GM18526 (cell line): ENCODE data around the gene SERPIND1.

Source experiments
- POLR2A ChIP-seq: IDR thresholded peaks from 3 replicates; pipeline ENCODE4 v1.6.1; 2011; ENCODE audit not compliant: insufficient read length; ENCODE audit errors: extremely low read depth

The SERPIND1 gene

DNA sequence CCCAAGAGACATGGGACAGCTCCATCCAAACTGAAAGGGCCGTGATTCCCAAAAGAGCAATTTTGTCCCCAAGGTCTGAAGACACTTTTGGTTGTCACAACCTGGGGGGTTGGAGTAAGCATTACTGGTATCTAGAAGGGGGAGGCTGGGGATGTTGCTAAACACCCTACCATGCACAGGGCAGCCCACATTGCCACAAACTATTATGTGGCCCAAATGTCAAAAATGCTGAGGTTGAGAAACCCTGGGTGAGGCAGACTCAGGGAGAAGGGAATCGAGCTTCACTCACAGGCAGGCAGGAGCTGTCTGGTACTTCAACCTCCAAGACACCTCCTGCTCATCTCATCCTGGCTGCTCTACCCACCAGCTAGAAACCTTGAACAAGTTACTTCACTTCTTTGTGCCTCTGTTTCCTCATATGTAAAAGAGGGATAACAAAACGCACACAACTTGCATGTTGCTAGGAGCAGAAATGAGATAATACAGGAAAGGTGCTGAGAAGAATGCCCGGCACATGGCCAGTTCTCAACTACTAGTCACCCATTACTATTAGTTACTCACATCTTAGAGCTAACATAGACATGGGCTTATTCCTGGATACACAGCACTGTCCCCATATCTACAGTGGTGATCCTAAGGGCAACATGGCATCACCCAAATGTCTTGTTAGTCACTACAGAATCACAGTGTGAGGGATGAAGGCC is 8.8 kb downstream of the SERPIND1 start:
- TF ChIP-seq POLR2A, result no peak

DNA sequence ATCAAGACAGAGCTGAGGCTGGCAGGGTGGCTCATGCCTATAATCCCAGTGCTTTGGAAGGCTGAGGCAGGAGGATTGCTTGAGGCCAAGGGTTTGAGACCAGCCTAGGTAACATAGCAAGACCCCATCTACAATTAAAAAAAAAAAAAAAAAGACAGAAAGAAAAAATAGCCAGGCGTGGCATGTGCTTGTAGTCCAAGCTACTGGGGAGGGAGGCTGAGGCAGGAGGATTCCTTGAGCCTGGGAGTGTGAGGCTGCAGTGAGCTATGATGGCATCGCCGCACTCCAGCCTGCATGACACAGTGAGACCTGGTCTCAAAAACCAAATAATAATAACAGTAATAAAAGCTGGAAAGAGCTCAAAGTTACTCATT is 9.4 kb downstream of the SERPIND1 start:
- no peak for TF ChIP-seq POLR2A

DNA sequence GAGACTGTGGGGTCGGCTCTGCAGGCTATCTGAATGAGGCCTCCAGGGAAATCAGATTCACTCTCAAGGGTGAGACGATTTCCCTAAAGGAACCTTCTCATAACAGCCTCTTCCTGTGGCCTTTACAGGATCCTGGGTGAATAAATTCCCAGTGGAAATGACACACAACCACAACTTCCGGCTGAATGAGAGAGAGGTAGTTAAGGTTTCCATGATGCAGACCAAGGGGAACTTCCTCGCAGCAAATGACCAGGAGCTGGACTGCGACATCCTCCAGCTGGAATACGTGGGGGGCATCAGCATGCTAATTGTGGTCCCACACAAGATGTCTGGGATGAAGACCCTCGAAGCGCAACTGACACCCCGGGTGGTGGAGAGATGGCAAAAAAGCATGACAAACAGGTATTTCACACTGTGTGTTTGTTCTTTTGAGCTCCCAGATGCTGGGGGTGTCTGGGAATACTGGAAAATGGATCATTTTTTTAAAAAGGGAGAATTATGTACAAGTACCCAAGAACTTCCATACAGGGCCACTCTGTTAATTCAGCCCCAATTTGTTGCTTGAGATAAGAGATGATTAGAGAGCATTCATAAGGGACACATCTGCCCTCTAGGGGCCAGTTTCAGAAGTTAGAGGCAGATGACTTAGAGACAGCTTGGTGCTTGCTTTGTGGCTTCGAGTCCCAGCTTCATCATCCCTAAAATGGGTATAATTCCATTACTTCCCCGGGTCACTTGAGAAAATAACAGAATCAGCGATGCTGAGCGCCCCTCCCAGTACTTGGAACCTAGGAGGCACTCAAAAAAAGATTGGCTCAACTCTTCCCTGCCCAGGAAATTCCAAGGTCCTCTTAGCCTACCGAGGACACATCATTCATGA is 10.2 kb downstream of the SERPIND1 start:
- TF ChIP-seq POLR2A, result no peak

DNA sequence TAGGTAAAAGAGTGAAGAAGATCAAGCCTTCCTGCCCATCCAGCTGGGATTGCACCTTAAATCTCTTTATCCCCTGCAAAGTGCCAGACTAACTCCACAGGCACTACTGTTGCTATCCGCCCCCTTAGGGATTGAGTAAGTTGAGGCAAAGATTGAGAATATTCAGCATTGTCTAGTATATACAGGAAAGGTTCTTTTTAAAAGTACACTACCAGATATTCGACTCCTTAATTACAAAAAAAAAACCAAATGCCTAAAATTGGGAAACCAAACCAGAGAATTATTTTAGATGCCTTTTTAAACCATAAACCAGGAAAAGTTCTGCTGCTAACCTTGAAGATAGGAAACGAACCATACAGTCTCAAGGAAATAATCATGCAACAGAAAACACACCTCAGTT is 11.5 kb downstream of the SERPIND1 start:
- no peak for TF ChIP-seq POLR2A

DNA sequence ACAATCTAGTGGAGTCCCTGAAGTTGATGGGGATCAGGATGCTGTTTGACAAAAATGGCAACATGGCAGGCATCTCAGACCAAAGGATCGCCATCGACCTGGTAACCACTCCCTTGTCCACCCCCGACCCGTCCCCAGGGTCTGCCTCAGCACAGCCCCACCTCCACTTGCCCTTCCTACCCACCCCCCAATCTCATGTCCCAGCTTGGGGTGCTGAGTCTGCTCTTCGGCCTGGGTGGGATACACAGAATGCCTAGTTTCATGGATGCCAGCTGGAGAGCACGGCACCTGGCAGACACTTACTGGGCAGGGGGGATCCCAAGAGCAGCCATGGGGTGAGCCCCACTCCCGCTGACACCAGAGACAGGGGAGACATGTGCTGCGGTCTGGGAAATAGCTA is 12.1 kb downstream of the SERPIND1 start:
- TF ChIP-seq POLR2A, result no peak

DNA sequence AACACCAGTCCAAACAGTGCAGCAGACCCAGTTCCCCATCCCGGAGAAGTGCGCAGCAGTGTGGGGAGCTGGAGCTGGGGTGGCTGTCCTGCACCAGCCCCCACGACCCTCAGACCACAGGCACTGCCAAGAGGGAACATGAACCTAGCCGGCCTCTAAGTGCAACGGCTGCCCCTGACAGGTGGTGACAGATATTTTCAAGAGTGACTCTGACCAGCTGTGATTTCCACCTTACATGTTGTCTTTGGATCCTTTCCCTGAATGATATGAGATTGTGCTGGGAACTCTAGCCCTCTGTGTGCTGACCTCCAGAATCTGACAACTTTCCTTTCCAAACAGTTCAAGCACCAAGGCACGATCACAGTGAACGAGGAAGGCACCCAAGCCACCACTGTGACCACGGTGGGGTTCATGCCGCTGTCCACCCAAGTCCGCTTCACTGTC is 12.6 kb downstream of the SERPIND1 start:
- TF ChIP-seq POLR2A, result no peak

DNA sequence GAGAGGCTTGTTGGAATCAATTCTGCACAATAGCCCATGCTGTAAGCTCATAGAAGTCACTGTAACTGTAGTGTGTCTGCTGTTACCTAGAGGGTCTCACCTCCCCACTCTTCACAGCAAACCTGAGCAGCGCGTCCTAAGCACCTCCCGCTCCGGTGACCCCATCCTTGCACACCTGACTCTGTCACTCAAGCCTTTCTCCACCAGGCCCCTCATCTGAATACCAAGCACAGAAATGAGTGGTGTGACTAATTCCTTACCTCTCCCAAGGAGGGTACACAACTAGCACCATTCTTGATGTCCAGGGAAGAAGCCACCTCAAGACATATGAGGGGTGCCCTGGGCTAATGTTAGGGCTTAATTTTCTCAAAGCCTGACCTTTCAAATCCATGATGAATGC is 13.3 kb downstream of the SERPIND1 start:
- TF ChIP-seq POLR2A, result no peak

DNA sequence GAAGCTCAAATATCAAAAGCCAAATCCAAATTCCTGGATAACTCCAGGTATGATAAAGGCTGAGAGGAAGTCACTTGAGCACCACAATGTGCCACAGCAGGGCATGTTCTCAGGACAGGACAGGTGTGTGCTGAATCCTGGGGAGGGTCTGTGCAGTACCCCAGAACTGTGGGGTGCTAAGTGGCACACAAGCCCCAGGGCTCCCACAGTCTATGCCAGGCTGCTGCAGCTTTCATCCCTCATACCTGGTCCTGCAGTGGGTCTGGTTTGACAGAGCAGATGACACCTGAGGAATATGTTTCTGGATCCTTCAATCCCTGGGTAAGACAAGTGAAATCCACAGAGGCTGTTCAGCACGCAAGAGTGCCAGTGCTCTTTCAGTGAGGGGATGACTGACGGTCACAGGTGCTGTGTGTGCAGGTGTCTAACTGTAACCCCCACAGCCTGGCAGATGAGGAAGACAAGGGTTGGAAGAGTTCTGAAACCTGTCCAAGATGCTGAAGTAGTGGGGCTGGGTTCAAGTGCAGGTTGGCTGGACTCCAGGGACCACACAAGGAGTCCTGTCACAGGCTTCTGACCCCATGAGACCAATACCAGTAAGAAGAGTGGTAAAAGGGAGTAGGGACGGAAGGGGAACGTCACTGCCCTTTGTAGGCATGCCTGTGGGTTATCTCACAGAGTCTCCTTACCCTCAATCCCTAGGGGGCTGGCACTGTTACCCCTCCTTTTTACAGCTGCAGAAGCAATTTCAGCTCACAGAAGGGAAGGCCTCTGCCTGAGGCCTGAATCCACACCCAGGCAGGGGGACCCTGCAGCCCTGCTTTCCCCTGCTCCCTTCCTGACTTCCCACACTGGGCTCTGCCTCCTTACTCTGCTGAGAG is 14.1 kb downstream of the SERPIND1 start:
- TF ChIP-seq POLR2A, result no peak

DNA sequence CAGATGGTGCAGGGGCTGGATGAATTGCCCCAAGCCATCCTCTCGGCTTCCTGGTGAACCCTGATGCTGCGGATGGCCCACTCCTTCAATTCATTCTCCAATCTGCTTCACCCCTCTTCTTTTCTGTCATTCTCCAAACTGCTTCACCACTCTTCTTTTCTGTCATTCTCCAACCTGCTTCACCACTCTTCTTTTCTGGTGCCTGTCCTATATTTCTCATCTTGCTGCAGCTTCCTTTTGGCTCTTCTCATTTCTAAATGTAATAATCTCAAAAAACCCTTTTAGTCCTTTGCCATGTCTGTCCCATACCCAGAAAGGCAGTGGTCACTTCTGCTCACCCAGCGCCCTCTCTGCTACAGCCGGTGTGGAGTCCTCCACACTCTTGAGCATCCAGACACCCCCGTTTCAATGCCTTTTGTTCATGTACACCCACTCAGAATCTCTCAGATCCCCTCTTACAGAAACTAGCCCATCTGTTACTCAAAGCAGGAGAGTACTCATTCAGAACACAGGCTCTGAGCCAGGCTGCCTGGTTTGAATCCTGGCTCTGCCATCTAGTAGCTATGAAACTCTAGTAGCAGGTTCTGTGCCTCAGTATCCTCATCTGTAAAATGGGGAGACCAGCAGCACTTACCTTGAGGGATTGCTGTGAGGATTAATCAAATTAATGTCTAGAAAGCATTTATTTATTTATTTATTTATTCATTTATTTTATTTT is 14.9 kb downstream of the SERPIND1 start:
- no peak for TF ChIP-seq POLR2A

DNA sequence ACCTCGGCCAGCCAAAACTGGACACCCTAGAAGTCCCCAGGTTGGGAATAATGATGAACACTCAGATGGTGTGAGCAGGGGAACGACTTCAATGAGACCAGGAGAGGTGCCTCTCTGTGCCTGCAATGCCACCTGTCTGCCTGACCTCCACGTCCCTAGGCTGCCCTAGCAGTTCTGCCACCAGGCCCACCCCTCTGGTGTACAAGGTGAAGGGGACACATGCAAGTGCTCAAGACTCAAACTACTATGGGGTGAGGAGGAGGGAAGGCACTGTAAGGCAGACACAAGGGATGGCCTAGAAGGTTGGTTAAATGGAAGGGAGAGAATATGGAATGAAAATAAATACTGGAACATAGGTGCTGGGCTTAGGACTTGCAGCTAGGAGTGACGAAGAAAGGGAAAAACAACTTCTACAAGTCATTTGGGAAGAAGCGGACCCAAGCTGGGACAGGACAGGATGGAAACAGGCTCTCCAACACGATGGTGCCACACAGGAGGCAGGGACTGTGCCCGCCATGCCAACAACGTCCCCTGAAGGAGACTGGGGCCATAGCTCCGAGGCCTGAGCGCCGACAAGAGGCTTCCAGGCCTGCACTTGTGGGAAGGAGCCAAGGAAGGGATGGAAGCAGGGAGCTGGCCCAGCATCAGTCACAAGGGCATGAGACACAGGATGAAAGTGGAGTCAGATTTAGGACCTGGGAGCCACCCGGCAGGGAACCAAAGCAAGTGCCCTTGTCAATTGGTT is 18.5 kb downstream of the SERPIND1 start:
- TF ChIP-seq POLR2A, result no peak

DNA sequence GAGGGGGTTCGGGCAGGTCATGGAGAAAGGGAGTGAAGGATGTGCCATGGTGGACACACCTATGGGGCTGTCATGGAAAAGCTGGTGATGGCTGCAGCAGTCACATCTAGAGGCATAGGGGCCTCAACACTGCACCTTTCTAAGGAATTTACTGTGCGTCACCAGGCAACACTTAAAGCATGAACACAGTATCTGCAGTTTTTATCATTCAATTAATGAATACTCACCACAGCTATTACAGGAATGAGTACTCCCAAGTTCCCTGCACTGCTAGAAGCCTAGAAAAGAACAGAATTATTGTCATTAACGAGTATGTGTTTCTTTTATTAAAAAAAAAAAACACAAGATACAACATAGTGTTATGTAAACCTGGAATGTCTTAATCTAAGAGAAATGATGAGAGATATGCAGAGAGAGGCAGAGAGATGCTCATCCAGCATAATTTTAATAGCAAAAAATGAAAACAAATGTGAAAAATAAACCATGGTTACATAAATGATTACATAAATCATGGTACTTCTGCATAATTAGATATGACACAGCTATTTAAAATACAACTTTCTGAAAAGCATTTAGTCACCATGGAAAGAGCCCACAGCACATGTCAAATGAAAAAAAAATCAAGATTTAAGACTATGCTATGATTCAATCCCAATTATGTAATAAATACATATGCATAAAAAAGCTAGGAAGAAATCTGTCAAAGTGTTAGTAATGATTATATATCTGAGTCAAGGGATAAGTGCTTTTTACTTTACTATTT is 19.2 kb downstream of the SERPIND1 start:
- TF ChIP-seq POLR2A, result no peak

DNA sequence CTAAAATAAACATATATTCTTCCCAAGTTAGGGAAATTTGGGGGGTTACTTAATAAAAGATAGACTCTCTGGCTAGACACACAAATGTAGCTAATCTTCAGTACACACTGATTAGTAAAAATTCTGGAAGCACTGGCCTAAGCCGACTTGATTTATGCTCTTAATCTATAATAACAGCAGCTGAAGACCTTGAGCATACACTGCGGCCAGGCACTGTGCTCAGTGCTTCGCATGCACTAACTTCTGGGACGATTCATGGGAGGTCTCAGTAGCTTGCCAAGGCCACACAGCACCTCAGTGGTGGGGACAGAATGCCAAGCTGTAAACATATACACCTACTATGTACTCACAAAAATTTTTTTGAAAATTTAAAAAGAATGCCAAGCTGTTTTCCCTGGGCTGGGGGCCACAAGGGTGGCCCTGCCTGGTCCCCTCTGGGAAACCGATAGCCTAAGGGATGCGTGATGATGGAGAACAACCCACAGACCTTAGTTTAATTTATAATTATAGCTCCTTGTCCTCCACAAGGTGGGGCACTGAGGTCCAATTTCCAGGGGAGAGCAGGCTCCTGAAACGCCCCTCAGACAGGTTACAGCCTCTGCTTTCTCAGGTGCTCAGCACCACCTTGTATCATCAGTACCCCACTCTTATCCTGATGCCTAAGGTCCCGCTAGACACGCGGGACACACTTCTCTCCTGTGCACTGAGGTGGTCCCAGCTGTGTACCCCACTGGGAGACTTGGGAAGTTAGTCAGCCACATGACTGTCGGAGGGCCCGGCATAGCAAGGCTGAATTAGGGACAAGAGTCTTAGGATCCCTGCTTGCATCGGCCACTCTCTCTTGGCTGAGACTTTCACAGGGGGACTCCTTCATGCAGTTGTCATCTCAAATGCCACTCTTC is 20.1 kb downstream of the SERPIND1 start:
- TF ChIP-seq POLR2A, result no peak
